GM18507 (cell line): Measurements from ENCODE around the gene RTL10.
"Not testable (repeated sequence)": the region's sequence is repeated elsewhere in the genome, so short reads cannot be mapped to it uniquely, and the experiment has no call there.

Experiments used
- DNase-seq: peaks from one replicate; pipeline ENCODE4 v3.0.0; 2011; ENCODE audit warnings: low read depth; ENCODE audit not compliant: insufficient read length; ENCODE audit errors: extremely low spot score
- FAIRE-seq: peaks from 2 replicates; lab custom pipeline; 2011; peaks lifted over from hg19 to GRCh38; lab: Jason Lieb, UNC

Gene RTL10

GRCh38 chr22:19848298-19849224, 6.1 kb downstream of the RTL10 start:
- FAIRE-seq = no peak
- DNase-seq = no peak

GRCh38 chr22:19847345-19847632, 7.4 kb downstream of the RTL10 start:
- FAIRE-seq (no peak), DNase-seq (no peak)

- DNase-seq (no peak), FAIRE-seq (no peak)
These were observed 7.9 kb downstream of the RTL10 start for GRCh38 chr22:19846620-19847344.

- DNase-seq = no peak
- no peak for FAIRE-seq
These were observed 9.5 kb downstream of the RTL10 start for GRCh38 chr22:19845054-19845722.

- no peak for DNase-seq
- FAIRE-seq = no peak
These were observed 10.2 kb downstream of the RTL10 start for GRCh38 chr22:19844377-19845053.

- no peak for DNase-seq
- FAIRE-seq = no peak
These were observed 10.8 kb downstream of the RTL10 start for GRCh38 chr22:19843857-19844376.

GRCh38 chr22:19843107-19843856, 11.4 kb downstream of the RTL10 start:
- DNase-seq (no peak), FAIRE-seq (no peak)

- no peak for DNase-seq
- FAIRE-seq = no peak
These were observed 12.1 kb downstream of the RTL10 start for GRCh38 chr22:19842393-19843106.

- FAIRE-seq = no peak
- DNase-seq = no peak
These were observed 12.9 kb downstream of the RTL10 start for GRCh38 chr22:19841641-19842392.

- no peak for DNase-seq
- FAIRE-seq = no peak
These were observed 13.6 kb downstream of the RTL10 start for GRCh38 chr22:19840955-19841640.

- FAIRE-seq = no peak
- no peak for DNase-seq
These were observed 14.6 kb downstream of the RTL10 start for GRCh38 chr22:19840059-19840458.

- FAIRE-seq (no peak), DNase-seq (no peak)
These were observed 16.8 kb downstream of the RTL10 start for GRCh38 chr22:19837915-19838314.

GRCh38 chr22:19836512-19836911, 18.2 kb downstream of the RTL10 start:
- DNase-seq = no peak

GRCh38 chr22:19834599-19834998, 20.1 kb downstream of the RTL10 start:
- FAIRE-seq (no peak), DNase-seq (no peak)

More at GRCh38 chr22:19836512-19836911, 18.2 kb downstream of the RTL10 start:
- peak; percentile 5 for FAIRE-seq

GRCh38 chr22:19833327-19833726, 21.3 kb downstream of the RTL10 start:
- not testable (repeated sequence) for DNase-seq, FAIRE-seq

- FAIRE-seq (no peak), DNase-seq (no peak)
These were observed 22.1 kb downstream of the RTL10 start for GRCh38 chr22:19832476-19833108.

GRCh38 chr22:19831979-19832378, 22.7 kb downstream of the RTL10 start:
- not testable (repeated sequence) for DNase-seq, FAIRE-seq
